ENCODE measurements around the gene CHRNA4.

The CHRNA4 gene

DNA sequence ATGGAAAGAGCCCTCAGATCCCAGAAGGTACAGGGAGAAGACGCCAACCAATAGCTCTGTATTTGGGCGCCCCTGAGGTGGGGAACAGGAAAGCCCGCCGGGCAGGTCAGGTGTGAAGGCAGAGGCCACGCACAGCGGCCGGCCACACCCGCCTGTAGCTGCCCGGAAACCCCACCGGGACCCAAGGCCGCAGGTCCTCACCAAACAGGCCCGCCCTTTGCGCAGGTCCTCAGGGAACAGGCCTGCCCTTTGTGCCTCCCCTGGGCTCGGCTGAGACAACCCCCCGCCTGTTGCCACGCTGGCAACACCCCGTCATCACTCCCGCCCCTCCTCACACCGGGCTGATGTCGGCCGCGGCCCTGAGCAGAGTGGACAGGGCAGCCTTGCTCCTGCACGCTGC, 44.9 kb upstream of the CHRNA4 start:
- no peaks in the 10 kb centered on the region for H3K4me1 ChIP-seq (ENCODE audit: control insufficient read depth, low read length)
- H3K4me3 ChIP-seq (ENCODE audit: low read length), result no peak overlapping the region
- no peaks in the 10 kb centered on the region for H4K20me1 ChIP-seq (ENCODE audit: control insufficient read depth, insufficient read depth, low read depth, low read length)
- H3F3A ChIP-seq (ENCODE audit: control insufficient read depth, insufficient read depth), result no peaks in the 10 kb centered on the region
- no peak for TF ChIP-seq EZH2phosphoT487 (IDR thresholded peaks at IDR 0.05; ENCODE audit: borderline replicate concordance, low read length)
- TF ChIP-seq, protein P1, sequence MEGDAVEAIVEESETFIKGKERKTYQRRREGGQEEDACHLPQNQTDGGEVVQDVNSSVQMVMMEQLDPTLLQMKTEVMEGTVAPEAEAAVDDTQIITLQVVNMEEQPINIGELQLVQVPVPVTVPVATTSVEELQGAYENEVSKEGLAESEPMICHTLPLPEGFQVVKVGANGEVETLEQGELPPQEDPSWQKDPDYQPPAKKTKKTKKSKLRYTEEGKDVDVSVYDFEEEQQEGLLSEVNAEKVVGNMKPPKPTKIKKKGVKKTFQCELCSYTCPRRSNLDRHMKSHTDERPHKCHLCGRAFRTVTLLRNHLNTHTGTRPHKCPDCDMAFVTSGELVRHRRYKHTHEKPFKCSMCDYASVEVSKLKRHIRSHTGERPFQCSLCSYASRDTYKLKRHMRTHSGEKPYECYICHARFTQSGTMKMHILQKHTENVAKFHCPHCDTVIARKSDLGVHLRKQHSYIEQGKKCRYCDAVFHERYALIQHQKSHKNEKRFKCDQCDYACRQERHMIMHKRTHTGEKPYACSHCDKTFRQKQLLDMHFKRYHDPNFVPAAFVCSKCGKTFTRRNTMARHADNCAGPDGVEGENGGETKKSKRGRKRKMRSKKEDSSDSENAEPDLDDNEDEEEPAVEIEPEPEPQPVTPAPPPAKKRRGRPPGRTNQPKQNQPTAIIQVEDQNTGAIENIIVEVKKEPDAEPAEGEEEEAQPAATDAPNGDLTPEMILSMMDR (IDR thresholded peaks at IDR 0.05; ENCODE audit: low read depth, low read length, poor library complexity, severe bottlenecking), result no peak
- H3K4me2 ChIP-seq (ENCODE audit: low read length), result no peak overlapping the region
- no peak overlapping the region for H3K27ac ChIP-seq (ENCODE audit: low read depth, low read length)
- H3K27me3 ChIP-seq (ENCODE audit: control insufficient read depth, low read length), result no peaks in the 10 kb centered on the region
- H3K9me3 ChIP-seq (ENCODE audit: control insufficient read depth, insufficient read depth, low read length), result no peaks in the 10 kb centered on the region
- no peaks in the 10 kb centered on the region for H3K9me2 ChIP-seq (replicated peaks; ENCODE audit: control insufficient read depth, low read length)
- H3K79me2 ChIP-seq (ENCODE audit: control insufficient read depth, low read length), result no peaks in the 10 kb centered on the region
- no peaks in the 10 kb centered on the region for H3K36me3 ChIP-seq (ENCODE audit: control insufficient read depth, low read length)

DNA sequence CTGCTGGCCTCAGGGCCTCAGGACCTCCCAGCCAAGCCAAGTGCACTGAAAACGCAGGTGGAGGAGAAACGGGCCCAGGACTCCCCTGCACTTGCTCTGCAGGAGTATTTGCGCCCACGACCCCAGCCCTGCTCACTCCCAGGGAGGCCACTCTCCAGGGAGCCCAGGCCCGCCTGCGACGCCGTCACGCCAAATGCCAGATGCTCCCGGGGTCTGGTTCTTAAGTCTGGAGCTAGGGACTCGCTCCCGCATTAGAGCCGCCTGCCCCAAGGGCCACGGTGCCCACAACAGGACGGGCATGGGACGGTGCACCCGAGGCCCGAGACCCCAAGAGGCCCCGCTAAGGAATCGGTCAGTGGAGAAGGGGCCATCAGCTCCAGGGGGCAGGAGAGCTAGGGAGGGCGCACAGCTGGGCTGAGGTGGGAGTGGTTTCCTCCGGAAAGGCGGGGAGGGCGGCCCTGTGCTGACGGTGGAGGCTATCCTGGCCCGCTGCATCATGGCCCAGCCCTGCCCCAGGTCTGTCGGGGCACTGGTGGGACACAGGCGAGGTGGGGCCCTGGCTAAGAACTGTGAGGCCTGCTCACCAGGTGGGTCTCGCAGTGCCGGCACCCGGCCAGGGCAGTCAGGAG, 44.1 kb upstream of the CHRNA4 start:
- Histone ChIP-seq H4K20me1 (ENCODE audit: control insufficient read depth, insufficient read depth, low read depth, low read length) (no peaks in the 10 kb centered on the region), H3K27me3 (ENCODE audit: control insufficient read depth, low read length) (no peaks in the 10 kb centered on the region)

DNA sequence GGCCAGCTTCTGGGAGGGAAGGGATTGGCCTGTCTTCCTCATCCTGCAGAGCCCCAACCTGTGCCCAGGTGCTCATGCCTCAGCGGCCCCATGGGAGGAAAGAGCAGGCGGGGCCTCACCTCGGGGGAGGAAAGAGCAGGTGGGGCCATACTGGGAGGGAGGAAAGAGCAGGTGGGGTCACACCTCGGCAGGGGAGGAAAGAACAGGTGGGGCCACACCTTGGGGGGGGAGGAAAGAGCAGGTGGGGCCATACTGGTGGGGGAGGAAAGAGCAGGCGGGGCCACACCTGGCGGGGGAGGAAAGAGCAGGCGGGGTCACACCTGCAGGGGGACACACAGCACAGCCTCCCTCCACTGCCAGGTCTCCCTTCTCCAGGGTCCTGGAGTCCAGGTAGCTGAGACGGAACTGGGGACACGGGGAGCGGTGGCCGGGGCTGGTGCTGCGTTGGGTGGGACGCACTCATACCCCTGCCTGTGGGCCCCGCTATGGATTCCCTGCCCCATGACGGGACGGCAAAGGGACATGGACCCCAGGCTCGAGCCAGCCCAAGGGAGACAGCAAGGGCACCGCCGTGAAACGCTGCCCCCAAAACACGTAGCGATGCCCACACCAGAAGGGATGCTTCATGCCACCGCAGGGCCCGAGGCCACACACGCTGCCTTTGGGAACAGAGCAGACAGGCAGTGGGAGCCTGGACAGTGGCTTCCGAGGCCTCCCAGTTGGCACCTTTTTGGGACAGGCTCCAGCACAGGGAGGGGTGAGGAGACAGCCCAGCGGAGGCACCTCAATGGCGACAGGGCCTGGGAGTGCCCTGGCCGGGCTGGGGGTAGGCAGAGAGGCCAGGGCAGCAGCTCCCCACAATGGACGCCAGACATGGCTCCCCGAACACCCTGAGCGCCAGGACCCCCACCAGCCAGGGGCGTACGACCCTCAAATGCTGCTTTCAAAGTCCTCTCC, 43.3 kb upstream of the CHRNA4 start:
- no peaks in the 10 kb centered on the region for H3K9me3 ChIP-seq (ENCODE audit: control insufficient read depth, insufficient read depth, low read length)
- TF ChIP-seq EZH2phosphoT487 (IDR thresholded peaks at IDR 0.05; ENCODE audit: borderline replicate concordance, low read length), result no peak
- TF ChIP-seq, protein P1 (IDR thresholded peaks at IDR 0.05; ENCODE audit: low read depth, low read length, poor library complexity, severe bottlenecking), result no peak
- H3K27ac ChIP-seq (ENCODE audit: low read depth, low read length), result no peak overlapping the region
- no peaks in the 10 kb centered on the region for H3F3A ChIP-seq (ENCODE audit: control insufficient read depth, insufficient read depth)
- no peaks in the 10 kb centered on the region for H3K9me2 ChIP-seq (replicated peaks; ENCODE audit: control insufficient read depth, low read length)
- H3K79me2 ChIP-seq (ENCODE audit: control insufficient read depth, low read length), result no peaks in the 10 kb centered on the region
- H3K4me2 ChIP-seq (ENCODE audit: low read length), result no peak overlapping the region
- H3K36me3 ChIP-seq (ENCODE audit: control insufficient read depth, low read length), result no peaks in the 10 kb centered on the region
- H3K27me3 ChIP-seq (ENCODE audit: control insufficient read depth, low read length), result no peaks in the 10 kb centered on the region
- no peaks in the 10 kb centered on the region for H4K20me1 ChIP-seq (ENCODE audit: control insufficient read depth, insufficient read depth, low read depth, low read length)
- H3K4me1 ChIP-seq (ENCODE audit: control insufficient read depth, low read length), result no peaks in the 10 kb centered on the region
- no peak overlapping the region for H3K4me3 ChIP-seq (ENCODE audit: low read length)

More for the DNA sequence above, 44.1 kb upstream of the CHRNA4 start:
- no peaks in the 10 kb centered on the region for H3K4me1 ChIP-seq (ENCODE audit: control insufficient read depth, low read length)
- no peaks in the 10 kb centered on the region for H3F3A ChIP-seq (ENCODE audit: control insufficient read depth, insufficient read depth)
- H3K36me3 ChIP-seq (ENCODE audit: control insufficient read depth, low read length), result no peaks in the 10 kb centered on the region
- H3K9me2 ChIP-seq (replicated peaks; ENCODE audit: control insufficient read depth, low read length), result no peaks in the 10 kb centered on the region
- no peaks in the 10 kb centered on the region for H3K79me2 ChIP-seq (ENCODE audit: control insufficient read depth, low read length)
- TF ChIP-seq EZH2phosphoT487 (IDR thresholded peaks at IDR 0.05; ENCODE audit: borderline replicate concordance, low read length), result no peak
- TF ChIP-seq, protein P1 (IDR thresholded peaks at IDR 0.05; ENCODE audit: low read depth, low read length, poor library complexity, severe bottlenecking), result no peak
- no peak overlapping the region for H3K27ac ChIP-seq (ENCODE audit: low read depth, low read length)
- no peak overlapping the region for H3K4me2 ChIP-seq (ENCODE audit: low read length)
- no peak overlapping the region for H3K4me3 ChIP-seq (ENCODE audit: low read length)
- no peaks in the 10 kb centered on the region for H3K9me3 ChIP-seq (ENCODE audit: control insufficient read depth, insufficient read depth, low read length)

Measured in DOHH2 (cell line).